ENCODE results near the gene AOPEP. TPM values are rescaled to one million over a fixed set of nuclear protein-coding genes. Genes with fewer than 3 reads are reported as not detected.

Gene AOPEP
- total RNA-seq, 1 donor from 2014 or later: 75.3 TPM

DNA sequence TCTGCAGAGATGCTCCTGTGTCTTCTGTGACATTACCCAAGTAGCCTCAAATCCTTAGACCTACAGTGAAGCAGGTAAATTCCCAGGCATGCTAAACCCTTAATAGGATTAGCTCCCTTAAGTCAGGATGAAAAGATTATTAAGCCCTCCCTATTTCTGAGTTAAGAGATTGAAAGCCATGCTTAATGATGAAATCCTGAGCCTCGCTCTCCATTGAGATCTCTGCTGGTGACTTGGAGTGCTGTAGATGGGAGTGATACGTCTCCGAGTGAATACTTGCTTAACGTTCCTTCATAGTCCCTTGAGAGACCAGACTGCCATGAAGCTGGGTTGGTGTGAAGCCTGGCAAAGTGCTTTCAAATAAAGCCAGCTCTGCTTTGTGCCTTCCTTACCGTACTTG, 34.2 kb downstream of the AOPEP start:
- H3K9me3 Mint-ChIP-seq (ENCODE audit: unreplicated experiment): no peaks in the 10 kb centered on the region
- no peak for DNase-seq (ENCODE audit: low read depth)
- Histone ChIP-seq H3K9ac (ENCODE audit: low read length) (no peak overlapping the region), H4K20me1 (ENCODE audit: insufficient read depth, low read length) (no peaks in the 10 kb centered on the region), H3K9me3 (ENCODE audit: insufficient read depth, low read depth, low read length) (no peaks in the 10 kb centered on the region), H3K27me3 (ENCODE audit: insufficient read depth, low read length) (no peaks in the 10 kb centered on the region), H3K4me3 (ENCODE audit: insufficient read depth, low read depth, low read length) (no peak overlapping the region), H3K79me2 (ENCODE audit: insufficient read depth, low read length) (peaks cover 3% of the 10 kb centered on the region), H3K4me2 (ENCODE audit: low read length) (no peak overlapping the region), H2AFZ (ENCODE audit: low read depth, low read length) (no peak overlapping the region), H3K36me3 (ENCODE audit: insufficient read depth, low read length) (no peaks in the 10 kb centered on the region), H3K4me1 (ENCODE audit: insufficient read depth, low read length) (peaks cover 14% of the 10 kb centered on the region), H3K27ac (ENCODE audit: low read depth, low read length) (no peak overlapping the region)
- no peak for TF ChIP-seq EZH2 (IDR thresholded peaks at IDR 0.05; ENCODE audit: insufficient read depth, low read length)
- TF ChIP-seq, protein P1, sequence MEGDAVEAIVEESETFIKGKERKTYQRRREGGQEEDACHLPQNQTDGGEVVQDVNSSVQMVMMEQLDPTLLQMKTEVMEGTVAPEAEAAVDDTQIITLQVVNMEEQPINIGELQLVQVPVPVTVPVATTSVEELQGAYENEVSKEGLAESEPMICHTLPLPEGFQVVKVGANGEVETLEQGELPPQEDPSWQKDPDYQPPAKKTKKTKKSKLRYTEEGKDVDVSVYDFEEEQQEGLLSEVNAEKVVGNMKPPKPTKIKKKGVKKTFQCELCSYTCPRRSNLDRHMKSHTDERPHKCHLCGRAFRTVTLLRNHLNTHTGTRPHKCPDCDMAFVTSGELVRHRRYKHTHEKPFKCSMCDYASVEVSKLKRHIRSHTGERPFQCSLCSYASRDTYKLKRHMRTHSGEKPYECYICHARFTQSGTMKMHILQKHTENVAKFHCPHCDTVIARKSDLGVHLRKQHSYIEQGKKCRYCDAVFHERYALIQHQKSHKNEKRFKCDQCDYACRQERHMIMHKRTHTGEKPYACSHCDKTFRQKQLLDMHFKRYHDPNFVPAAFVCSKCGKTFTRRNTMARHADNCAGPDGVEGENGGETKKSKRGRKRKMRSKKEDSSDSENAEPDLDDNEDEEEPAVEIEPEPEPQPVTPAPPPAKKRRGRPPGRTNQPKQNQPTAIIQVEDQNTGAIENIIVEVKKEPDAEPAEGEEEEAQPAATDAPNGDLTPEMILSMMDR (IDR thresholded peaks at IDR 0.05; ENCODE audit: insufficient read depth, low read depth, low read length): no peak
- H3K36me3 Mint-ChIP-seq (ENCODE audit: low read depth, unreplicated experiment): peaks cover 3% of the 10 kb centered on the region
- no peak overlapping the region for H3K4me3 Mint-ChIP-seq (ENCODE audit: unreplicated experiment)
- H3K27ac Mint-ChIP-seq (ENCODE audit: unreplicated experiment): no peak overlapping the region
- H3K27me3 Mint-ChIP-seq (ENCODE audit: low read depth, unreplicated experiment): no peaks in the 10 kb centered on the region
- peaks cover 24% of the 10 kb centered on the region for H3K4me1 Mint-ChIP-seq (ENCODE audit: low read depth, unreplicated experiment)
- no peak for FAIRE-seq

DNA sequence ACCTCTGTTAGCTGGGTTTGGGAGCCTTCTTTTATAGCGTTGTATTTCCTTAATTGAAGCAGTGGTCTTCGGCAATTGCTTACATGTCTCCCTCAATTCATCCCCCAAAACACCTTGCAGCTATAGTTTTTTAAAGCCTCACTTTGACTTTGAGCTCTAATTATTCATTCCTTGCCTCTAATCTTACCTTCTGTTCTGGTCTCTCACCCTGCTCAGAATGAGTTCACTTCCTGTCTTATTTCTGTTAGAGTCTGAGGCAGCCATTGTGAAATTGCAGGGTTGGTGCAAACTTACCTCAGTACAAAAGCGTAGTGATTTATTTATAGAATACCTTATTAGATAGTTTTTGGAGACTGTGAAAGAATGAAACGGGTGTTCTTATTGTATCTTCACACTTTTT, 35.0 kb downstream of the AOPEP start:
- H3K4me2 ChIP-seq (ENCODE audit: low read length): no peak overlapping the region
- H2AFZ ChIP-seq (ENCODE audit: low read depth, low read length): no peak overlapping the region
- TF ChIP-seq, protein P1 (IDR thresholded peaks at IDR 0.05; ENCODE audit: insufficient read depth, low read depth, low read length): no peak
- no peak for TF ChIP-seq EZH2 (IDR thresholded peaks at IDR 0.05; ENCODE audit: insufficient read depth, low read length)
- no peak overlapping the region for H3K27ac ChIP-seq (ENCODE audit: low read depth, low read length)
- Mint-ChIP-seq H3K36me3 (ENCODE audit: low read depth, unreplicated experiment) (peaks cover 3% of the 10 kb centered on the region), H3K9me3 (ENCODE audit: unreplicated experiment) (no peaks in the 10 kb centered on the region), H3K4me3 (ENCODE audit: unreplicated experiment) (no peak overlapping the region), H3K4me1 (ENCODE audit: low read depth, unreplicated experiment) (peaks cover 24% of the 10 kb centered on the region), H3K27ac (ENCODE audit: unreplicated experiment) (no peak overlapping the region), H3K27me3 (ENCODE audit: low read depth, unreplicated experiment) (no peaks in the 10 kb centered on the region)
- H3K9ac ChIP-seq (ENCODE audit: low read length): no peak overlapping the region
- DNase-seq (ENCODE audit: low read depth) (no peak), FAIRE-seq (no peak)
- H4K20me1 ChIP-seq (ENCODE audit: insufficient read depth, low read length): no peaks in the 10 kb centered on the region
- H3K36me3 ChIP-seq (ENCODE audit: insufficient read depth, low read length): no peaks in the 10 kb centered on the region
- no peaks in the 10 kb centered on the region for H3K9me3 ChIP-seq (ENCODE audit: insufficient read depth, low read depth, low read length)
- peaks cover 3% of the 10 kb centered on the region for H3K79me2 ChIP-seq (ENCODE audit: insufficient read depth, low read length)
- H3K4me3 ChIP-seq (ENCODE audit: insufficient read depth, low read depth, low read length): no peak overlapping the region
- H3K4me1 ChIP-seq (ENCODE audit: insufficient read depth, low read length): peaks cover 14% of the 10 kb centered on the region
- no peaks in the 10 kb centered on the region for H3K27me3 ChIP-seq (ENCODE audit: insufficient read depth, low read length)

DNA sequence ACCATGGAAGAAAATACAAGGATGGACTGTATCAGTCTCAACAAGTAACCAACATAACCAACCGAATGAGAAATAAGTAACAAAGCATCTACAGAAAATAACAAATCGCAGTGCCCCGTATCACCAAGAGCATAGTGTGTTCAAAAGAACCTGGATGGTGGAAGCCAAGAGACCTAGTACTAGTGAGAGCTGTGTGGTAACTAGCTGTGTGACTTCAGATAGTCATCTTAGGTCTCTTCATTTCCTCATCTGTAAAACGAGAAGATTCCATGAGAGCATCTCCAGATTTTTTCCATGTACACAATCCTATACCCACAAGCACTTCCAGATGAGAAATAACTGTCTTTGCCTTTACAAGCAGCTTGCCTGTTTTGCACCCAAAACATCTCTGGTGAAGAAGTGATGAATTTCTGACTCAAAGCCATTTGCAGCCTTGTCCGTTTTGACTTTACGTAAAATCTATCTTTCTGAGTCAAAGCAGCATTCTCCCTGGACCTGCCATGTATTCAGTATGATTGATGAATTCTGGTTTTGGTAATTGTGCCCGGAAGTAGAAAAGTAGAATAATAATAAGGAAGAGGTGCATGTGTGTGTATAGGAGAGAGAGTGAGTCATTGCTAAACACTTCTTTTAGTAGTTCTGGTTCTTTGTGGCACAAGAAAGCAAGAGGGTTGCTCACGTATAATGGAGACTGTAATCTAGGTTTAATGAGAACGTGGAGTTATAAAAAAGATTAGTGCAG, 41.0 kb downstream of the AOPEP start:
- Histone ChIP-seq H4K20me1 (ENCODE audit: insufficient read depth, low read length) (no peaks in the 10 kb centered on the region), H3K27ac (ENCODE audit: low read depth, low read length) (peak overlapping the region; percentile 44), H3K27me3 (ENCODE audit: insufficient read depth, low read length) (no peaks in the 10 kb centered on the region), H3K4me3 (ENCODE audit: insufficient read depth, low read depth, low read length) (no peak overlapping the region), H3K9me3 (ENCODE audit: insufficient read depth, low read depth, low read length) (no peaks in the 10 kb centered on the region), H3K79me2 (ENCODE audit: insufficient read depth, low read length) (peaks cover 15% of the 10 kb centered on the region), H3K36me3 (ENCODE audit: insufficient read depth, low read length) (no peaks in the 10 kb centered on the region), H3K9ac (ENCODE audit: low read length) (peak overlapping the region; percentile 26), H3K4me1 (ENCODE audit: insufficient read depth, low read length) (peaks cover 9% of the 10 kb centered on the region), H2AFZ (ENCODE audit: low read depth, low read length) (no peak overlapping the region), H3K4me2 (ENCODE audit: low read length) (peak overlapping the region; percentile 5)
- H3K36me3 Mint-ChIP-seq (ENCODE audit: low read depth, unreplicated experiment): no peaks in the 10 kb centered on the region
- H3K9me3 Mint-ChIP-seq (ENCODE audit: unreplicated experiment): no peaks in the 10 kb centered on the region
- TF ChIP-seq, protein P1 (IDR thresholded peaks at IDR 0.05; ENCODE audit: insufficient read depth, low read depth, low read length): no peak
- no peak for TF ChIP-seq EZH2 (IDR thresholded peaks at IDR 0.05; ENCODE audit: insufficient read depth, low read length)
- no peak overlapping the region for H3K27ac Mint-ChIP-seq (ENCODE audit: unreplicated experiment)
- FAIRE-seq (peak; percentile 34), DNase-seq (ENCODE audit: low read depth) (peak; percentile 94)
- no peaks in the 10 kb centered on the region for H3K27me3 Mint-ChIP-seq (ENCODE audit: low read depth, unreplicated experiment)
- H3K4me1 Mint-ChIP-seq (ENCODE audit: low read depth, unreplicated experiment): peaks cover 9% of the 10 kb centered on the region
- H3K4me3 Mint-ChIP-seq (ENCODE audit: unreplicated experiment): no peak overlapping the region

Data from astrocyte (in vitro differentiated cells and primary cell).